Neural progenitor cell (in vitro differentiated cells): ENCODE data around the gene FAM25A.

Experiments
- CTCF ChIP-seq: fragments of 200-600 bp; sonication (generic); IDR thresholded peaks from 2 replicates; pipeline ENCODE4 v1.5.1; 2017; ENCODE audit warnings: antibody characterized with exemption, mild to moderate bottlenecking
- EZH2 ChIP-seq: fragments of 200-600 bp; sonication (generic); IDR thresholded peaks from 2 replicates; pipeline ENCODE4 v1.6.1; 2017; ENCODE audit warnings: antibody characterized with exemption, mild to moderate bottlenecking, moderate library complexity
- EZH2phosphoT487 ChIP-seq: fragments of 200-600 bp; sonication (generic); IDR thresholded peaks from 2 replicates; pipeline ENCODE4 v1.6.1; 2017; ENCODE audit warnings: antibody characterized with exemption

- TF ChIP-seq EZH2 (no peak), CTCF (no peak), EZH2phosphoT487 (no peak)
These were observed 18.7 kb downstream of the FAM25A start for GRCh38 chr10:87038786-87039185.
